Gastrocnemius medialis (tissue), 4 donors: Measurements from ENCODE around the gene MTARC1. TPM values are rescaled to one million over a fixed set of nuclear protein-coding genes. Genes with fewer than 3 reads are reported as not detected.

ENCODE experiments used
- ATAC-seq, 2 donors: fragments of 150-250 bp; one replicate each; pipeline ENCODE4 v1.9.1; 2016
- DNase-seq, 2 donors: peaks; one replicate each; pipeline ENCODE4 v3.0.0-alpha.2; 2019
- H3K27ac ChIP-seq, 4 donors: fragments of 200-600 bp; sonication (generic); 1 replicate in 1 of 4; 2 replicates in 3 of 4; pipeline ENCODE4 v1.5.1; 2016 to 2018; ENCODE audit warnings: mild to moderate bottlenecking in 2 of 4, moderate library complexity in 1 of 4
- H3K27me3 ChIP-seq, 3 donors: fragments of 200-600 bp; sonication (generic) in 2 of 3; 1 replicate in 1 of 3; 2 replicates in 2 of 3; pipeline versions ENCODE4 v1.5.1 to v1.6.0; 2016 to 2019; ENCODE audit warnings: mild to moderate bottlenecking in 1 of 3, moderate library complexity in 1 of 3
- H3K36me3 ChIP-seq, 2 donors: fragments of 200-600 bp; sonication (generic) in 1 of 2; one replicate each; pipeline ENCODE4 v1.5.1; 2017 to 2018
- H3K4me1 ChIP-seq, 2 donors: fragments of 200-600 bp; sonication (generic) in 1 of 2; one replicate each; pipeline ENCODE4 v1.5.1; 2016 to 2017; ENCODE audit warnings: mild to moderate bottlenecking in 2 of 2
- H3K4me3 ChIP-seq, 4 donors: fragments of 200-600 bp; sonication (generic) in 3 of 4; 1 replicate in 1 of 4; 2 replicates in 3 of 4; pipeline ENCODE4 v1.5.1; 2016 to 2019; ENCODE audit warnings: mild to moderate bottlenecking in 2 of 4
- H3K9me3 ChIP-seq, 3 donors: fragments of 200-600 bp; sonication (generic) in 2 of 3; 1 replicate in 1 of 3; 2 replicates in 2 of 3; pipeline ENCODE4 v1.5.1; 2016 to 2019
- CTCF ChIP-seq, 5 experiments: fragments of 450-650 bp in 3 of 5; fragments of 200-600 bp in 2 of 5; sonication (generic) in 2 of 5; IDR thresholded peaks in 4 of 5; conservative IDR thresholded peaks in 1 of 5; 1 replicate in 4 of 5; 2 replicates in 1 of 5; pipeline ENCODE4 v1.5.1; 2016 to 2019; ENCODE audit warnings: antibody characterized with exemption in 5 of 5, mild to moderate bottlenecking in 3 of 5, moderate library complexity in 3 of 5
- POLR2A ChIP-seq, 2 donors: fragments of 450-650 bp; IDR thresholded peaks; one replicate each; pipeline ENCODE4 v1.6.1; 2017; ENCODE audit warnings: antibody characterized with exemption in 2 of 2, mild to moderate bottlenecking in 2 of 2, moderate library complexity in 2 of 2
- in situ Hi-C, 4 donors: fragments of 200-750 bp; cut with MboI; loops; one replicate each; pipeline versions ENCODE4 v1.15.0 to v1.8.0; 2017; ENCODE audit warnings: low sequenced_read_pairs in 4 of 4
- intact Hi-C: fragments of 100-400 bp; cut with DNase I; formaldehyde crosslinking; loops from one replicate; pipeline ENCODE4 v1.15.1; 2023; ENCODE audit warnings: low total_unique reads
- total RNA-seq, 4 donors: library from RNA; depleted of rRNA; stranded (reverse); fragments of >200 nt; gene quantifications; one replicate each; pipeline versions ENCODE4 v1.1.0 to v1.2.3, GENCODE V29; 2016

Gene MTARC1
- total RNA-seq, 4 donors from 2014 or later, result 1.2 to 2.9 (median 1.3) TPM

DNA sequence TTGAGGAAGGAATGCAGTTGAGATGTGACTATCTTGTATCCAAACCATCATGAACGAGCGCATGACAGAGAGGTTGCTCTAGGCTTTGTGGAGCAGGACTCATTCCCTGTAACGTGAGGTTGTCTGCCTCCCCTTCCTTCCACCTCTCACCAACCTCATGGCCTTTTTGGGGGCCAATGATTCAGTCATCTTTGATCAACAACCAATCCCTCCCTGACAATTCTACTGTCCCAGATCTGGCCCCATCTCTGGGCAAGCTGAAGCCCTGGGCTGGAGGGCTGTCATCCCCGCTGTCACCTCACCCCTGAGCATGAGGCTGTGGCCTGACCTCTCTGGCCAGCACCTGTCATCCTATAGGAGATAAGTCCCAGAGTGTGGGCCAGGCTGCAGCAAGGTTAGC, 19.7 kb downstream of the MTARC1 start:
- no peak for ATAC-seq
- H3K9me3 ChIP-seq, result no peaks in the 10 kb centered on the region
- H3K4me3 ChIP-seq, result no peak overlapping the region
- no peak for TF ChIP-seq POLR2A (IDR thresholded peaks at IDR 0.05)
- TF ChIP-seq CTCF (IDR thresholded peaks at IDR 0.05 in 4 of 5, conservative IDR thresholded peaks at IDR 0.05 in 1 of 5), result no peak
- intact Hi-C loops (no loop called here), in situ Hi-C loops (loop anchor here in 1 of 4 donors (10.0 to 25.0 kb wide), 2 partner anchors 398 to 631 kb away; no protein-coding TSS in a partner anchor)
- no peaks in the 10 kb centered on the region for H3K36me3 ChIP-seq
- DNase-seq, result no peak
- no peak overlapping the region for H3K27ac ChIP-seq
- no peaks in the 10 kb centered on the region for H3K27me3 ChIP-seq
- no peaks in the 10 kb centered on the region for H3K4me1 ChIP-seq

- TF ChIP-seq POLR2A (IDR thresholded peaks at IDR 0.05) (no peak), CTCF (IDR thresholded peaks at IDR 0.05 in 4 of 5, conservative IDR thresholded peaks at IDR 0.05 in 1 of 5) (no peak)
- no peaks in the 10 kb centered on the region for H3K9me3 ChIP-seq
- no peaks in the 10 kb centered on the region for H3K36me3 ChIP-seq
- H3K4me1 ChIP-seq, result no peaks in the 10 kb centered on the region
- DNase-seq, result no peak
- in situ Hi-C loops (loop anchor here in 1 of 4 donors (10.0 to 25.0 kb wide), 2 partner anchors 397 to 630 kb away; no protein-coding TSS in a partner anchor), intact Hi-C loops (no loop called here)
- ATAC-seq, result no peak
- no peak overlapping the region for H3K4me3 ChIP-seq
- H3K27me3 ChIP-seq, result no peaks in the 10 kb centered on the region
- H3K27ac ChIP-seq, result no peak overlapping the region
These were observed 21.0 kb downstream of the MTARC1 start for GRCh38 chr1:220807726-220808125.

DNA sequence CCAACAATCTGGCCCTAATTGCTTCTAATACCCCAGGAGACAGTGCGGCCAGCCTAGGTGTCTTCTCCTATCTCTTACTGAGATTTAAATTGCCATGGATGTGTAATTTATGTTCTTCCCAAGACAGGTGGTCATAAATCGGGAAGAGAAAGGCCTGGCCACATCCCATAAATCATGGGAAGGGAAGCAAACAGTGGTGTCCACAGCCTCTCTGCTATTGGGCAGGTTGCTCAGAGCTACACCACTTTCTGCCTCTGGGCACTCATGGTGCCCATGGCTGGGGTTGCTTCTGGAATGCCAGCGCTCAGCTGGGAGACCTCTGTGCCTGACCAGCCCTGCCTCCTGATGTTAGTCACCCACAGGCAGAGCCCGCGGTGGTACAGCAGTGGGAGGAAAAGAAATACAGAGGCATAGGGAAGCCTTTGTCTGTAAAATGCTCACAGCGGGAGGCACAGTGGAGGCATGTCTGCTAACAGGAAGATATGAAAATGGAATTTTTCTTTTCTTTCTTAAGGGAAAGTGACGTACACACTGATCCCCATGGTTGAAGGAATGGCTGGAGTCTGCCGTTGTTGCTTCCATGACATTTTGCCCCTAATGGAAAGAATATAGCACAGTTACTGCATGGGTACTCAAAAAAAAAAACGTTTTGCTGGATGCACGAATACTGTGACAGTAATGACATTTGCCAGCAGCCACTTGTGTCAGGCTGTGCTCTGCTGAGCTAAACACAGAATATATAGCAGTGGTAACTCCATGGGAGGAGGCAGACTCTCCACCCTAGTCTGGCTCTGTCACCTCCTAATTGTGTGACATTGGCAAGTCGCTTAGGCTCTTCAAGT, 21.9 kb downstream of the MTARC1 start:
- Histone ChIP-seq H3K9me3 (no peaks in the 10 kb centered on the region), H3K4me3 (no peak overlapping the region), H3K27me3 (no peaks in the 10 kb centered on the region), H3K36me3 (no peaks in the 10 kb centered on the region), H3K4me1 (no peaks in the 10 kb centered on the region), H3K27ac (no peak overlapping the region)
- TF ChIP-seq POLR2A (IDR thresholded peaks at IDR 0.05) (no peak), CTCF (IDR thresholded peaks at IDR 0.05 in 4 of 5, conservative IDR thresholded peaks at IDR 0.05 in 1 of 5) (no peak)
- DNase-seq, result no peak
- intact Hi-C loops, result no loop called here
- ATAC-seq, result no peak
- in situ Hi-C loops, result loop anchor here in 1 of 4 donors (10.0 to 25.0 kb wide), 2 partner anchors 396 to 629 kb away; no protein-coding TSS in a partner anchor

DNA sequence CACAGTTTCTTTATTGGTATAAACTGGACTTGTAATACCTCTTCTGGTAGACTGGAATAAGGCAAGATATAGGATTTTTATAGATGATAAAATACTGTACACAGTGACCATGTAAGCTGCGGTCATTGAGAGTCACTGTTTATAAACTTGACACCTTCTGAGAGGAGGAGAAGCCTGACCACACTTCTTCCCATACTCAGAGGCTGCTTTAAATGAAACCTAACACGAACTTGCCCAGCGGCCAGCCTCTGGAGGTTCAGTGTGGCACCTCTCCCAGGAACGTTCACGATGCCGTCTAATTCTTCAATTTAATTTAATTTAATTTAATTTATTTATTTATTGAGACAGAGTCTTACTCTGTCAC, 22.5 kb downstream of the MTARC1 start:
- intact Hi-C loops, result no loop called here
- in situ Hi-C loops, result loop anchor here in 1 of 4 donors (10.0 to 25.0 kb wide), 2 partner anchors 396 to 628 kb away; no protein-coding TSS in a partner anchor

More for the DNA sequence above, 22.5 kb downstream of the MTARC1 start:
- H3K27me3 ChIP-seq, result no peaks in the 10 kb centered on the region
- H3K4me3 ChIP-seq, result no peak overlapping the region
- no peak for TF ChIP-seq POLR2A (IDR thresholded peaks at IDR 0.05)
- TF ChIP-seq CTCF (IDR thresholded peaks at IDR 0.05 in 4 of 5, conservative IDR thresholded peaks at IDR 0.05 in 1 of 5), result no peak
- ATAC-seq (no peak), DNase-seq (no peak)
- no peaks in the 10 kb centered on the region for H3K36me3 ChIP-seq
- H3K9me3 ChIP-seq, result no peaks in the 10 kb centered on the region
- no peak overlapping the region for H3K27ac ChIP-seq
- no peaks in the 10 kb centered on the region for H3K4me1 ChIP-seq
